Muscle of back (tissue), 11 donors: ENCODE results near the gene ERC2. TPM values are rescaled to one million over a fixed set of nuclear protein-coding genes. Genes with fewer than 3 reads are reported as not detected.
"Not testable (repeated sequence)": the region's sequence is repeated elsewhere in the genome, so short reads cannot be mapped to it uniquely, and the experiment has no call there.

Experiments
- DNase-seq, 3 donors: peaks; one replicate each; pipeline versions ENCODE4 v3.0.0 to v3.0.0-alpha.2; 2013
- polyA plus RNA-seq, 10 donors: library from polyadenylated mRNA; unstranded; fragments of 120-200 nt; gene quantifications; one replicate each; pipeline ENCODE4 v1.2.1, GENCODE V29; 2013; ENCODE audit not compliant: insufficient read length in 10 of 10

The ERC2 gene
- polyA plus RNA-seq, 10 donors: 0.76 to 2.5 (median 1.6) TPM

GRCh38 chr3:56314842-56315241 is 153.4 kb downstream of the ERC2 start:
- DNase-seq: peak; percentile 44 to 78 (median 62)

DNA sequence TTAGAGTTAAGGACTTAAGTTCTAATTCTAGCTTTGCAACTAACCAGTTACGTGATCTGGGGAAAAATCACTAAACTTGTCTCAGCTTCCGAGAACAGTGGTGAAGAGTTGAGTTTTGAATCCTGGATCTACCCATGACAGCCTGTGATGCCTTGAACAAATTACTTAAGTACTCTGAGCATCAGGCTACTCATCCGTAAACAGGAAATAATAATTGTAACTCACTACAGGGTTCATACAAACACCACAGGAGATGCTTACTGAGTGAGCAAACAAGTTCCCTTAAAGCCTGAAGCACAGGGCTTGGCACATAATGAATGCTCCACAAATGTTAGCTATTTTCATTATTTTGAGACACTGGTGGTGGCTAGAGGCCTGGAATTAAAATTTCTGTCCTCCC is 158.8 kb downstream of the ERC2 start:
- DNase-seq: no peak

- DNase-seq: peak; percentile 30 to 65 (median 51)
These were observed 159.8 kb downstream of the ERC2 start for GRCh38 chr3:56308471-56308870.

GRCh38 chr3:56304069-56304468 is 164.2 kb downstream of the ERC2 start:
- no peak for DNase-seq

DNA sequence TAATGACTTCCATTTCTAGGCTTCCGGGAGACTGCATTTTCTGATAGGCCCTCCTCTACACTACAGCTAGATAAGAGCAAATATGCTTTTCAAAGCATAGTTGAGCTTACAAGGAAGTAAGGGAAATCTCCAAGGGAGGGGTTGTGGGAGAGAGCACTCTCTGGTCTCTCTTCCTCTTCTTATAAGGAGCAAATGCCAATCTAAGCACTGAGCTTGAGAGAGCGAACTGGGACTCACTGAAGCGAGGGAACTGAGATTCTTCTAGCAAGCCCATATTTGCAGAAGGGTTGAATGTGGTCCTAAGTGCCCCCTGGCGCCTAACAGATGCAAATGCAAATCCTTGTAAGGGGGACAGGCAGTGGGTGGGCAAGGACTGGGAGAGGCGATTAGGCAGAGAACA is 164.8 kb downstream of the ERC2 start:
- DNase-seq: peak; percentile 34 to 75 (median 53)

DNA sequence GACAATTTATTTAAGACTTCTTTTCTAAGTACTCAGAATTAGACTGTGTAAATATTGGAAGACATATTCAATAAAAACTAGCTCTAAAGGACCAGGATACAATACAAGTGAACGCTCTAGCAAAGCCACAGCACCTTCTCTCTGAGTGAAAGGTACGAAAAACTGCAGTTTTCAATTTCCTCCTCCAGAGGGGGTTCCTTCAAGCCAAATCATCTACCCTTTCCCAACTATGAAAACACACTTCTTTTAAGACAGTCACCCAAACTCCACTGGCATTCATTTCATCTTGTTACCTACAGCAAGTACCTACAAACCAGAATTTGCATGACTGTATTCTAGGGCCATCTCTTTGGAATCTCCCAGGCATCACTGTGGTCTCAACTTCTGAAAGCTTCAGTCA is 165.8 kb downstream of the ERC2 start:
- DNase-seq: no peak

DNA sequence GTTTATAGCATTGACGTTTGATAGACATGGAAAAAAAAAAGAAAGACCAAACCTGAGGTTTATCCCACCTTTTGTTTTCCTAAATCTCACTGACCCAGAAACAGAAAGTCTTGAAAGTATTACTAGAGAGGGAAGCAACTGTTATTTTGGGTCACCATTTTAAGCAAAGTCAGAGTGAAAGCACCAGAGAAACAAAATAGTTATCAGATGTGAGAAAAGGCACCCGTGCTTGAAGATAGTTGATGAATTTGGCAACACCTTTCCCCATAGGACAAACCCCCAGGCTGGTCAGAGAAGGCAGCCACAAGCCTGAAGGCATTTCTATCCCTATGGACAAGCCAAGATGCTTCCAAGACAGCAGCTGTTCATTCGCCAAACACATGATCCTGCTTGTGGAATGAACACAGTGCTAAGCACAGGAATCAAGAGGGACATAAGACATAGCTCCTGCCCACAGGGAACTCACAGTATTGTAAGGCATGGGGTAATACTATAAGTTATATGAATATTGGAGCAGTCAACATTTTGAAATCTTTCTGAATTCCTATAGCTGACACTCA is 170.9 kb downstream of the ERC2 start:
- peak in 1 of 3 donors; percentile 21 for DNase-seq

DNA sequence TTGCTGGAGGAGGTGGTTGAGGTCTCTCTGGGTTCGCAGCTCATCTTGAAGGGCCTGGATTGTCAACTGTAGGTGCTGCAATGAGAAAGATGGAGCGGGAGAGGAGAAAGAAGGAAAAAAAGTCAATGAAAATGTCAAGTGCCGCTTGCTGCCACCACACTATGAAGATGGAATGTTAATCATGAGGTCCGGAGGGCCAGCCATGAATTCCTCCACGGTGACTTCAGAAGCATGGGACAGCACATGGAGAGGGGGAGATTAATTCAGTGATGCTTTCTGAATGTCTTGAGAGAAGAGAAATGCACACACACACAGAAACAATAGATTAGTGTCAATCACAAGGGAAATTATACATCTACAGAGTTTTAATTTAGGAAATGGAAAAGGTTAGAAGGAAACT is 171.9 kb downstream of the ERC2 start:
- DNase-seq: peak in 1 of 3 donors; percentile 18

DNA sequence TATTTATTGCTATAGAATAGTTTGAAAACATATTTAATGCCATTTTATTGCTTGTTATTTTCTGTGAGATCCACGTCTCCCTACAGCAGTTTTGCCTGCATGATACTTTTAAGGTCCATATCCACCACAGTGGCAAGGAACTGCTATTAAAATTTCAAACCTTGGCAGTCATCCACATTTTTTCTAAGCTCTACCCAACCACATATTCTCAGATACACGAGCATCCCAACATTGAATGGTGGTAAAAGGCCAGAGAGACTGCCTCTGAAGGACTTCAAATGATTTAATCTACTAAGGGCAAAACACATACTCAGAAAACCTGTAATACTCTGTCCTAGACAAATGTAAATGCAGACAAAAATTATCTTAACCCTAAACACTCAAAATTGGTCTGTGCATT is 173.1 kb downstream of the ERC2 start:
- no peak for DNase-seq

DNA sequence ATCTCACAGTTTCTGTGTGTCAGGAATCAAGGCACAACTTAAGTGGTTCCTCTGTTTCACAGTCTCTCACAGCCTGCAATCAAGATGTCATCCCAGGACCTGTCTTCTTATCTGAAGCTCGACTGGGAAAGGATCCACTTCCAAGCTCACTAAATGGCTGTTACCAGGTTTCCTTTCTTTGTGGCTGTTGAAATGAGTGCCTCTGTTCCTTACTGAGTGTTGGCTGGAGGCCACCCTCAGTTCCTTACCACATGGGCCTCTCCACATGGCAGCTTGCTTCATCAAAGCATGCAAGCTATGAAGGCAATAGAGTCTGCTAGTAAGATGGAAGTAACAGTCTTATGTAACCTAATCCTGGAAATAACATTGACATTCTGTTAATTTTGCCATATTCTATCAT is 174.0 kb downstream of the ERC2 start:
- DNase-seq: no peak

DNA sequence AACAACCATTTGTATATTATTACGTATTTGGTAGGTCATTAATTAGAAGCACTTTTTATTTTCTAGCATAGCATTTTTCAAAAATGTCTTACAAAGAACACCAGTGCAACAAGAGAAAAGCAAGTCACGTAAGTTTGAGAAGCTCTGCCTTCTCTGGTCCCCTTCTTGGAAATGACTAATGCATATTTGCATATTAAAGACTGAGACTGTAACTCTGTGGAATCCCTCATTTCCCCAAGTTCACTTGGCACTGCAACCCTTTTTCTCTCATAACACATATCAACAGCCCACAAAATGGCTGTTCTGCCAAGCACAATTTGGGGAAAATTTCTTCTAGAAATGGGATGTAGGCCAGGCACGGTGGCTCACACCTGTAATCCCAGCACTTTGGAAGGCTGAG is 176.3 kb downstream of the ERC2 start:
- no peak for DNase-seq

DNA sequence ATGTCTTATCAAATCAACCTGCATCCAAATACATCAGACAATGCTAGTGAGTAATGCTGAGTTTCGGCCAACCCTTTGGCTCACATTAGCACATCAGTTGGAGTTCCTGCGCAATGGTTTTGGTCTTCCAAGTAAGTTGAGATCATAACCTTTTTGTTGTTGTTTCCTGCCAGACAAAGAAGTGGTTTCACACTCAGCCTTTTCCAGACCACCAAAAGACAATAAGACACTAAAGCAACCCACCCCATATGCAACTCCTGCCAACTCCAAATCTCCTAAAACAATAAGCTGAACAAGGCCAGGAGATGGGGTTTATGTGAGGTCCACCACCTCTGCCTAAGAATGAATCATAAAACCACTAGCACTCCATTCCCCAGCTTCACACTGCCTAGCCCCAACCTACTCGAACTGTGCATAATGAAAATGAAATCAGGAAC is 177.0 kb downstream of the ERC2 start:
- DNase-seq: peak; percentile 55 to 68 (median 64)

DNA sequence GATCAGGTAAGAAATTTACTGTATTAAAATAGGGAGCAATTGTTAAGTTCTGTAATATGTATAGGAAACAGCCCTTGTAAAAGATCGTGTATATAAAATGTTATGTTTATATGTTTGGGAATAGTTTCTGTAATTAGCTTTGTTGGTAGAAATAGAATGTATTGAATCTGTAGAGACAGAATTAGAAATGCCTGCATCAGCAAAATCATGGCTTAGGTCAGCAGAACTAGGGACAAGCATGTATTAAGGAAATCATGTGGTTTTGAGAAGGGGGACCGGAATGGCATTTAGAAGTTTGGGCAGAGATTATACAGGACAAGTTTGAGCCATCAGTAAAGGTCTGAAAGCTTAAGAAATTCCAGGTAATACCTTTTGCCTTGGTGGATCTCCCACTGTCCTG is 177.9 kb downstream of the ERC2 start:
- no peak for DNase-seq

GRCh38 chr3:56288258-56288657 is 180.0 kb downstream of the ERC2 start:
- no peak for DNase-seq

DNA sequence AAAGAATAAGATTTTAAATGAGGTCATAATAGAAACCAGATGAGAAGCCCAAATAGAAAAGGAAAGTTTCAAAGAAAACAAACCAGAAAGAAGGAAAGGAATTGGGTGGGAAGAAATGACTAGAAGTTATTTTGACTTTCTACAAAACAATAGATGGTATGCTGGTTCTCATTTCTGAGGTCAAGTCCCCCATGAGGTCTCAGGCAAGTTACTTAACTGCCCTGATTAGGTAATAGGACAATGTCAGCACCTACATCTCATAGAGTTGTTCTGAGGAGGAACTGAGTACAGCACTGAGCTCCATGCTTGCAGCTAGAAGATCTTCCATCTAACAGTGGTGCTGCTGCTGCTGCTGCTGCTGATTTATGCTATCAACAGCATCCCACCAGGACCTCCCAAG is 185.9 kb downstream of the ERC2 start:
- DNase-seq: peak in 1 of 3 donors; percentile 32

DNA sequence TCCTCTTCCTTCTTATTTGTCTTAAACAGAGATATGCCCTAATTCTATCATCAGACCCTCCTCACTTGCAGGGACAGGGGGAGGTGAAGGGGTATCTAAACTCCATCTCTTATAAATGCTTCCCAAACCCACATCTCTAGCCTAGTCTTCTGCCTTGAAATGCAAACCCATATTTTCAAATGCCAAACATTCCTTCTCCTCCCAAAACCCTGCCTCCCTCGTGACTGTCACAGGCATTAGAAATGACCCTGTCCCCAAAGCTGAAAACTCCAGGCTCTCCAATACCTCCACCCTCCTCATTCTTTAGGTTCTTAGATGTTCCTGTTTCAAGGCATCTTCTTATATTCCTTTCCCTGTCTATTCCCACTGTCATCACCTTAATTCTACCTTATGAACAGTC is 191.0 kb downstream of the ERC2 start:
- DNase-seq: no peak

DNA sequence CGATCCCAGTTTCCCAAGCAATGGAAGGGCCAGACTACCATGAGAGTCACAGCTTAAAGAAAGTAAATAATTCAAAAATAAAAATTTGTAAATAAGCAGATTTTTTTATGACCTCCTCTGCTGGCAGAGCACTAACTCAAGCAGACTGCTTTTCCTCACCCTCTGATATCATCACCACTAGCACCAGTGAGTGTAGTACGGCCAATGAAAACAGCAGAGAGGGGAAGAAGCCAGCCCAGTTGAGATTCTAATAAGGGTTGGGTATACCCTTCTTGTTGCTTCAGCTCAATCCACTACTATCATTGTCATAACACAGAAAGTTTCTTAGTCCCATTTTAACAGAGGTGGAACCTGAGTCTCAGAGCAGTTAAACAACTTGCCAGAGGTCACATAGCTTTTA is 193.1 kb downstream of the ERC2 start:
- DNase-seq: no peak

GRCh38 chr3:56269755-56270535 is 198.3 kb downstream of the ERC2 start:
- peak; percentile 79 to 93 (median 87) for DNase-seq

GRCh38 chr3:56268616-56269383 is 199.5 kb downstream of the ERC2 start:
- no peak for DNase-seq

DNA sequence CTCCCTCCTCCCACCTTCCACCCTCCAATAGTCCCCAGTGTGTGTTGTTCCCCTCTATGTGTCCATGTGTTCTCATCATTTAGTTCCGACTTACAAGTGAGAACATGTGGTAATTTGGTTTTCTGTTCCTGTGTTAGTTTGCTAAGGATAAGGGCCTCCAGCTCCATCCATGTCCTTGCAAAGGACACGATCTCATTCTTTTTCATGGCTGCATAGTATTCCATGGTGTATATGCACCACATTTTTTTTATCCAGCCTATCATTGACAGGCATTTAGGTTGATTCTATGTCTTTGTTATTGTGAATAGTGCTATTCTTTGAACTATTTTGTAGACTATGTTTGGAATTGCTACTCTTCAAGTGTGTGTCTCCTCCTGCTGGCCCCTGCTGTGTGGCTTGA is 206.4 kb downstream of the ERC2 start:
- DNase-seq: not testable (repeated sequence)

DNA sequence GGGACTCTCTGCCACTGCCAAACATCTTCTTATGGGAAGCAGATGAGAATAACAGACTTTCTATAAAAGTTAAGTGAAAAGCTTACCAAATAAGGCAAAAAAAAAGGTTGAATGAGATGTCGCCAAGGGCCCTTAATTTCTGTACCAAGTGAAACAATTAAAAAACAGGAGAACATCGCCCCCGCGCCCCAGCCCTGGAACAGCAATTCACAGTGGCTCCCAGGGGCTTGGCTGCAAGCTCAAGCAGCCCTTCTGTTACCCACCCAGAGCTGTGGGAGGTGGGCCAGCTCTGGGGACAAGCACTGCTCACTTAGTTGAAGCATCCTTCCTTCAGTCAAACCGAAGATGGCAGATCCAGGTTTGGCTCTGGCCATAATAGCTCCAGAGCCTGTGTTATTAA is 208.0 kb downstream of the ERC2 start:
- peak in 1 of 3 donors; percentile 16 for DNase-seq

DNA sequence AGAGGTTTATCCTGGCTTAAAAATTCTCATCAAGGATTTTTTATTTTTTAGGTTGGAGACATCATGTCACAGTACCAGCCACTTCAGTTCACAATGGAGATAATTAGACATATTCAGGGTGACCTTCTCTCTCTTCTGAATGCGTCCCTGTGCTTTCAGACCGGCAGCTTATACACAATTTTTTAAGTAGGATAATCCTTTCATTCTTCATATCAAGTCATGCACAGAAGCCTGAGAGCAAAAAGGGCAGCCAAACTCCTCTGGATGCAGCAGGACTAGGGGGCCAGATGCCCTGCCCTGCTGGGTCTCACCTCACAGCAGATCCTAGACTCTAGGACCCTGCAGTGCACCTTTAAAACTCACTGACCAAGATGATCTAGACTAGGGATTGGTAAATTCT is 210.4 kb downstream of the ERC2 start:
- DNase-seq: no peak

DNA sequence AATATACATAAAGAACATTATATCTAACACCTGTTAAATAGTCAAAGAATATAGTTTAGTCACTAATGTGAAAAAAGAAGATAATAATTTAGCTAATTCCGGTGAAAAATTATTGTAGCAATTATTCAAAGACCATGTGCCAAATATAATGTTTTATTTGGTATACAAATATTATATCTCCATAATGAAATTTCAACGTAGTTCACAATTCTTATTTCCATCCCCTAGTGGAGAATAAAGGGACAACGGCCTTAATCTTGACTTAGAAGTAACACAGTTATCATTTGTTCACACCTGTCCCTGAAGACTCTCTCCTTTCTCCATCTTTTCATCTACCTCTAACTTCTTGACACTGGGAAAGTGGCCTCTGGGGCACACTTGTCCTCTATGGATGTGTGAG is 213.4 kb downstream of the ERC2 start:
- DNase-seq: no peak
